Heart left ventricle (tissue), 13 donors: ENCODE results near the gene TRIOBP.

ENCODE experiments used
- POLR2A ChIP-seq, 2 donors: fragments of 450-650 bp; IDR thresholded peaks; one replicate each; pipeline ENCODE4 v1.6.1; 2017; ENCODE audit warnings: antibody characterized with exemption in 2 of 2, mild to moderate bottlenecking in 2 of 2, moderate library complexity in 2 of 2
- TF ChIP-seq, protein P1 (sequence below), 12 donors: fragments of 200-600 bp; sonication (generic) in 4 of 12; IDR thresholded peaks; one replicate each; pipeline versions ENCODE4 v1.5.0 to v1.8.0; 2018 to 2022; ENCODE audit warnings: antibody characterized with exemption in 12 of 12, mild to moderate bottlenecking in 5 of 12
- donor health status: ischemic (EF 13 %, LVEDD 7.1; RV severe dilation, severe dysfunction).
- donor health status: DM: no; HTN: yes; CAD: no.
- donor health status: DM: no; HTN: no; CAD: no.
- donor health status: ischemic (EF 25% LVEDD 6.9; RV normal size, moderate dysfunction).
- donor health status: ischemic (EF 25% LVEDD 5.7; RV mildly dilated, moderate dysfunction).
- donor health status: ischemic (EF 35%, LVEDD 5.7; RV mildly dilated, moderate dysfunction).
- donor health status: nonischemic (EF 11% LVEDD 7.7; RV severe dilation, severe dysfunction).
- donor health status: DM: yes; HTN: yes; CAD: no.
- donor health status: PGD.
- donor health status: ischemic (EF 29% LVEDD 5.4; RV normal size, mild dysfunction).
- donor health status: nonischemic (EF 23%, LVEDD 6.1; RV moderate dilation, normal function).

GRCh38 chr22:37822079-37822833 lies 125.4 kb downstream of the TRIOBP start:
- TF ChIP-seq, protein P1, sequence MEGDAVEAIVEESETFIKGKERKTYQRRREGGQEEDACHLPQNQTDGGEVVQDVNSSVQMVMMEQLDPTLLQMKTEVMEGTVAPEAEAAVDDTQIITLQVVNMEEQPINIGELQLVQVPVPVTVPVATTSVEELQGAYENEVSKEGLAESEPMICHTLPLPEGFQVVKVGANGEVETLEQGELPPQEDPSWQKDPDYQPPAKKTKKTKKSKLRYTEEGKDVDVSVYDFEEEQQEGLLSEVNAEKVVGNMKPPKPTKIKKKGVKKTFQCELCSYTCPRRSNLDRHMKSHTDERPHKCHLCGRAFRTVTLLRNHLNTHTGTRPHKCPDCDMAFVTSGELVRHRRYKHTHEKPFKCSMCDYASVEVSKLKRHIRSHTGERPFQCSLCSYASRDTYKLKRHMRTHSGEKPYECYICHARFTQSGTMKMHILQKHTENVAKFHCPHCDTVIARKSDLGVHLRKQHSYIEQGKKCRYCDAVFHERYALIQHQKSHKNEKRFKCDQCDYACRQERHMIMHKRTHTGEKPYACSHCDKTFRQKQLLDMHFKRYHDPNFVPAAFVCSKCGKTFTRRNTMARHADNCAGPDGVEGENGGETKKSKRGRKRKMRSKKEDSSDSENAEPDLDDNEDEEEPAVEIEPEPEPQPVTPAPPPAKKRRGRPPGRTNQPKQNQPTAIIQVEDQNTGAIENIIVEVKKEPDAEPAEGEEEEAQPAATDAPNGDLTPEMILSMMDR (IDR thresholded peaks at IDR 0.05) = no peak
- no peak for TF ChIP-seq POLR2A (IDR thresholded peaks at IDR 0.05)
